HG03558 (cell line): ENCODE measurements around the gene OSCAR.

Experiments
- ATAC-seq: cut with Tn5 transposase; IDR thresholded peaks from one replicate; pipeline ENCODE4 v1.9.1; 2021; ENCODE audit warnings: moderate number of reproducible peaks; ENCODE audit not compliant: unreplicated experiment; ENCODE audit errors: extremely low read depth

OSCAR gene, protein sequence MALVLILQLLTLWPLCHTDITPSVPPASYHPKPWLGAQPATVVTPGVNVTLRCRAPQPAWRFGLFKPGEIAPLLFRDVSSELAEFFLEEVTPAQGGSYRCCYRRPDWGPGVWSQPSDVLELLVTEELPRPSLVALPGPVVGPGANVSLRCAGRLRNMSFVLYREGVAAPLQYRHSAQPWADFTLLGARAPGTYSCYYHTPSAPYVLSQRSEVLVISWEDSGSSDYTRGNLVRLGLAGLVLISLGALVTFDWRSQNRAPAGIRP

DNA sequence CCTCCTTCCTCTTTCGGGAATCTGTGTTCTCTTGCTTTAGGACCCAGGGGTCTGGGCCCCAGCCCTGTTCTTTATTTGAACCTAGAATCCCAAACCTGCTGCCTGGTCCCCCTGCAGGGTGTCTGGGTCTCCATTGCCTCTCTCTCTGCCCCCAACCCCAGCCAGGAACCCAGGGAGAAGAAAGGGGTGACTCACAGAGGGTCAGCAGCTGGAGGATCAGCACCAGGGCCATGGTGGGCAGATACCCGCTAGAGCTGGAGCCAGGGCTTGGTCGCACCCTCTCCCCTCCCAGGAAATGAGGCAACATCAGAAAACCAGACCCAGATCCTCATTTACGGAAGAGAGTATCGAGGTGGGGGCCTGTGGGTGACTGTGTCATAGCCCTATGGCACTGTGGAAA, at the start of gene OSCAR:
Gene OSCAR (minus strand): TSS at position 243 of the 400 bp plus-strand sequence. CDS start 11 bp downstream, at position 232.
- no peak for ATAC-seq

DNA sequence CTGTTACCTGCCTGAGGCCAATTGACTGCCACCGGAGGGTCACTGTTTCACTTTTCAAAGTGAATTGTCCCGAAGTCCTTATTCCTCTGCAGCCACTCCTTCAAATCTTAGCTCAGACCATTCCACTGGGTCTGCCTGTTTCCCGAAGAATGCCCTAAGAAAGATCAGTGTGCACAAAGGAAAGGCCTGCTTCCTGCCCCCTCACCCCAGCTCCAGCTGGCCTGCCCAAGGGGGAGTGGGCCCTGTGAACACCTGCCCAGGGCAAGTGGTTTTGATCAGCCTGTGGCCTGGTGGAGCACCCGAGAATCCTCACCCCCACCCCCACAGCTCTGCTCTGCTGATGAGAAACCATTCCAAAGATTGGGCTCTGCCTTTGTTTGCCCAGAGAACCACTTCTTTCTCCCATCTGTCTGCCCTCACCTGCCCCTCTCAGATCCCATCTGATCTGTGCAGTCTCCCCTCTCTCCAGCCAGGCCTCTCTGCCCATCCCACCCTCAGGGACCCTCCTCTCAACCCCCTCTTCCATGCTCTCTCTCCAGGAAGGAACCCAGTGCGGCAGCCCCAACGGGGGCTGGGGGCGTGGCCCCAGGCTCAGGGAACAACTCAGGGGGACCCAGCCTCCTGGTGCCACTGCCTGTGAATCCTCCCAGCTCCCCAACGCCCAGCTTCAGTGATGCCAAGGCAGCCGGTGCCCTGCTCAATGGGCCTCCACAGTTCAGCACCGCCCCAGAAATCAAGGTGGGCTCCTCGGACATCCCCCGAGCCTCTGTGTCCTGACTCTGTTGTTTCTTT, 48.6 kb upstream of the OSCAR start:
- ATAC-seq, result no peak

DNA sequence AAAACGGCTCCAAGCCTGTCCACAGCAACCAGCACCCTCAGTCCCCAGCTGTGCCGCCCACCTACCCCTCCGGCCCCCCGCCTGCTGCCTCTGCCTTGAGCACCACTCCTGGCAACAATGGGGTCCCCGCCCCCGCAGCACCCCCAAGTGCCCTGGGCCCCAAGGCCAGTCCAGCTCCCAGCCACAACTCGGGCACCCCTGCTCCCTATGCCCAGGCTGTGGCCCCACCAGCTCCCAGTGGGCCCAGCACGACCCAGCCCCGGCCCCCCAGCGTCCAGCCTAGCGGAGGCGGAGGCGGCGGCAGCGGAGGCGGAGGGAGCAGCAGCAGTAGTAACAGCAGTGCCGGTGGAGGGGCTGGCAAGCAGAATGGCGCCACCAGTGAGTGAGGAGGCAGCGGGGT, 47.6 kb upstream of the OSCAR start:
- no peak for ATAC-seq

DNA sequence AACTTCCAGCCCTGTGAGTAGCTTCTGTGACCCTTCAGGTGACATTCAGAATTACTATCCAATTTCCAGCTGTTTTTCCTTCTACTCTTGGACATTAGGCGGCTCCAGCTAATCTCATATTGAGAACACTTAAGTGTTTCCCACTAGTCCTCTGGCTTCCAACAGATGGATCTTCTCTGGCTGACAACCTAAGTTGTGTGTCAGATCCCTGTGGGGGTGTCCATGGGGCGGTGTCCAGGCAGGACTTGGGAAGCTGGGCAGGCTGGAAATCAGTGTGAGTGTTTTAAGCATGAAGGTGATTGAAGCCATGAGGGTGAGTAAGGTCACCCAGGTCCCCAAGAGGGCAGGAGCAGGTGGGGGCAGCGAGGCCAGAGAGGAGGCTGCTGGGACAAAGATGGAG, 47.1 kb upstream of the OSCAR start:
- ATAC-seq, result no peak

DNA sequence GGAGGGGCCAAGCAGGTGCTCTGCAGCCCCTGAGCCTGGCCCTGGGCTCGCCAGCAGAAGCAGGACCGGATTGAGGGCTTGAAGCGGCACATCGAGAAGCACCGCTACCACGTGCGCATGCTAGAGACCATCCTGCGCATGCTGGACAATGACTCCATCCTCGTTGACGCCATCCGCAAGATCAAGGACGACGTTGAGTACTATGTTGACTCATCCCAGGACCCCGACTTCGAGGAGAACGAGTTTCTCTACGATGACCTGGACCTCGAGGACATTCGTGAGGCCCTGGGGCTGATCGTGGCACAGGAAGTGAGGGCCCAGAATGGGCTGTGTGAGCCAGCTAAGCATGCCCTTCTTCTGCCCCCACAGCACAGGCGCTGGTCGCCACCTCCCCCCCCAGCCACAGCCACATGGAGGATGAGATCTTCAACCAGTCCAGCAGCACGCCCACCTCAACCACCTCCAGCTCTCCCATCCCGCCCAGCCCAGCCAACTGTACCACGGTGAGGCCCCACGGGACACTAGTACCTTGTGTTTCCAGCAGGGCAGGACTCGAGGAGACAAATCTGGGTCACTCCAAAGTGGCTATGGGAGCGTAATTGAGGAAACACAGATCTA, 45.0 kb upstream of the OSCAR start:
- no peak for ATAC-seq

DNA sequence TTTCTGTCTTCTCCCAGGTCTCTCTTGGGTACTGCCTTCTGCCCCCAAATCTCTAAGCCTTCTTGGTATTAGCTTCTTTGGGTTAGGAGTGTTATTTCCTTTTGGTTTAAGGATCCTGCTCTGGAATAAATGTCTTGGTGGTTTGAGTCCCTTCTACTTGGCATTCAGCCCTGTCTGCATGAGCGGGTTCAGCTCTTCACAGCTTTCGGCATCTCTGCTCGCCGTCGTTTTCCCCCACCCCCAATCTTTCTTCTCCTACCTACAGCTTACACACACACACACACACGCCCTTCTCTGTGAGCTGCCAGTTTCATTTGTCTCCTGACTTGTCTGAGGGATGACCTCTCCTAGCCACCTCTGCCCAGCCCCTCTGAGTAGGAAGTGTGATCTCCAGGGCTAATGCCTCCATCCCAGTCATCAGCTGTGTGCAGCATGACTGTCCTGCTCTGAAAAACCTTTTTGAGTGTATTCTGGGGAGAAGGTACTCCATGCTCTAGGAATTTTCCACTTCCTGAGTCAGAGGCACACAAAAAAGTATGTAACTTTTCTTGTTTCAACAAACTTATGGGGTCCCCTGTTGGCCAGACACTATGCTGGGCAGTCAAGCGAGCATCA, 41.7 kb upstream of the OSCAR start:
- no peak for ATAC-seq

DNA sequence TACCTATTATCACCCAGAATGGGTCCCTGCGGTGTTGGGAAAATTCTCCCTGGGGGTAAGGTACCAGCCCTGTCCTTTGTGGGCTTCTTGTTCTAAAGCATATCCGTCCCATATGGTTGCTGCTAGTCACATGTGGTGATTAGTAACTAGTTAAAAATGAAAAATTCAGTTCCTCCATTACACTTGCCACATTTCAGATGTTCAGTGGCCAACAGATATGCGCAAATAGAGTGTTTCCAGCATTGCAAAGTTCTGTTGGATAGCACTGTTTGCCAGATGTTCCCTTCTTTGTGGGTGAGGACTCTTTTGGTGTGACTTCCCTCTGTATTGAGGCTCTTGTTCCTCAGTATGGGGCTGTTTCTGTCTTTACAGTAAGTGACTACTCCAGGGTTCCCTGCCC, 40.8 kb upstream of the OSCAR start:
- no peak for ATAC-seq

DNA sequence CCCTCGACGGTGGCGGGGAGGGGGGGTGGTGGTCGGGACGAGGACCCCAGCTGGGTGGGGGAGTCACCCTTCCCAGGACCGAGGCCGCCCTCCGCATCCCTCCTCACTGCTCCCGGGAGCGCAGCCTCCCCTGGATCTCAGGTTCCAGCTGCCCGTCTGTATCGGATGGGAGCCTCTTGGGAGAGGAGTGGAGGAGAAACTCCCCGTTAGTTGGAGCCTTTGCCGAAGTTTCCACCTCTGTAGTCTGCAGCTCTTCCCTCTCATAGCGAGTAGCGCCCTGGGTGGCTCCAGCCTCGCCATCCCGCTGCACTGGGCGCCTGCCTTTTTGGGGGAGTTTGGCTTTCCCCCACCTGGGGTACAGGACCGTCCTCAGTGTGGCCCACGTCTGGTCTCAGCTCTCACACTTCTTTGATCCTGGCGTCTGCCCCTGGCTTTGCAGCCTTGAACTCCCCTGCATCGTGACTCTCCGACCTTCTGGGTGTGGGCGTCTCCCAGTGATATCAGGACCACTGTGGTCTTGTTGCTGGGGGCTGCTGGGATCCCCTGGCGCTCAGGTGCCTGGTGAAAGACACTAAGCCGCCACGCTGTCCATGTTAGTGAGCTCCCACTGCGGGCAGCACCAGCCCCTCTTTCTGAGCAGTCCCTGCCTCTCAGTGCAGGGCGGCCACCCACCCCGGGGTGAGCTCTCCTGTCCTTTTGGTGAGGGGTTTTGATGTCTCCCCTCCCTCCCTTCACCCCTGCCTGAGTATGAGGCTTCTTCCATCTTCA, 38.1 kb upstream of the OSCAR start:
- ATAC-seq, result no peak

DNA sequence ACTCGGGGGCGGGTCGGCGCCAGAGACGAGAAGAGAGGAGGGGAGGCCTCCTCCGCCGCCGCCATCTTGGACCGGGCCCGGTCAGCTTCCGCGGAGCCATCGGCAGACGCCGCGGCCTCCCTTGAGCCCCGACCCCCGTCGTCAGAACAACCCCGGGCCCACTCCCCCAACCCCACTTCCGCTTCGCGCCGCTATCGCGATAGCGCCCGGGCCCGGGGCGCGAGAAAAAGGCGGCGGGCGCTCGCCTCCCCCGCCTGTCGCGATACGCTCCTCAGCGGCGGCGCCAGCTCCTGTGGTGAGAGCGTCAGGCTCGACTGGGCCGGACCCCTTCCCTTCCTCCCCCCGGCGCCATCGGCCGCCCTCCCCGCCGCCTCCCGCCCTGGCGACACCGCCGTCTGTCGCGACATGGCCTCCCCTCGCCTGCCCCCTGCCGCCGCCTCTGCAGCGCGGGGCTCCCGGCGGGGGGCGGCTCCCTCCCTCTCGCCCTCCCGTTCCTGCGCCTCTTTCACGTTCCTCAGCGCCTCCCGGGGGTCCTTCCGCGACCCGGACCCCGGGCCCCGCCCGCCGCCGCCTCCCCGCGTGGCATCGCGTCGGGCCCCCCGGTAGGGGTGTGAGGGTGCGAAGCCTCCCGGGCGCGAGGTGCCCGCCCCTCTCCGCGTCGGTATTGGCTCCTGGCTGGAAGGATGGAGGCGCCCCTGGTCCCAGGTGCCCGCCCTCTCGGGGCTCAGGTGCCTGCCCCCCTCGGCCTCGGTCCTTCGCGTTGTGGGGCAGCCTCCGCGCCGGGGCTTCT, 37.3 kb upstream of the OSCAR start, which contains the start of gene CNOT3:
Gene CNOT3 (plus strand): TSS at position 64 of the 790 bp plus-strand sequence. CDS start 5,217 bp downstream, outside the sequence.
- no peak for ATAC-seq

DNA sequence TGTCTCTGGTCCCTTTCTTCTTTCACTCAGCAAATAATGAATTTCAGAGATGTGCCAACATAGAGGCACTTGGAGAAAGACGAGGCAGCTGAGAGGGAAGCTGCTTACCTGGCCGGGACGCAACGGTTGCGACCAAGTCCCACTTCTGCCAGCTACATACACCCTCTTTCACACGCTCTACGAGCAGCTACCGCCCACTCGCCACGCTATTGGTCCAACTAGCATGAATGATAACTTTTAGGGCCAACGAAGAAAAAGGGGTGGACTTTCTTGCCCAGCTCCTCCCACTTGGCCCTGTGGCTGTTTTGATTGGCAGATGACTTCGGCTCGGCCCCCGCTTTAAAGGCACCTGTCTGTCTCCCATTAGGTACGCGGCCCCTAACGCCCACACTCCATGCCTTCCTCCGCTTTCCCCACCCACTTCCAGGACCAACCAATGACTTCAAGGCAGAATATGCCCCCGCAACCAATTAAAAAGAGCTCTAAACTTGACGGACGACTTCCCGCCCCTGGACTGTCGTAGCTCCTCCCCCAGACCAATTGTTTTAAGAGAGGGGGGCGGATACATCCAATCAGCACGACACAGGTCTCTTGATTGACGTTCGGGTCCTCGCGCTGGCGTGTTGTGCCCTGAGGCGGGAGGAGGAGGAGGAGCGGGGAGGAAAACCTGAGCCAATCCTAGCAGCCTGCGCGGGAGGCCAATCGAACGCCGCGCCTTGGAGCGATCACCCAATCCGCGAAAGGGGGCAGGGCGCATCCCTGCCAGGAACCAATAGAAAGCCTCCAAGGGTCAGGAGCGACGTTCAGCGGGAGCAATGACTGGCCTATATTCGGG, 36.5 kb upstream of the OSCAR start:
- ATAC-seq, result peak; percentile 64

DNA sequence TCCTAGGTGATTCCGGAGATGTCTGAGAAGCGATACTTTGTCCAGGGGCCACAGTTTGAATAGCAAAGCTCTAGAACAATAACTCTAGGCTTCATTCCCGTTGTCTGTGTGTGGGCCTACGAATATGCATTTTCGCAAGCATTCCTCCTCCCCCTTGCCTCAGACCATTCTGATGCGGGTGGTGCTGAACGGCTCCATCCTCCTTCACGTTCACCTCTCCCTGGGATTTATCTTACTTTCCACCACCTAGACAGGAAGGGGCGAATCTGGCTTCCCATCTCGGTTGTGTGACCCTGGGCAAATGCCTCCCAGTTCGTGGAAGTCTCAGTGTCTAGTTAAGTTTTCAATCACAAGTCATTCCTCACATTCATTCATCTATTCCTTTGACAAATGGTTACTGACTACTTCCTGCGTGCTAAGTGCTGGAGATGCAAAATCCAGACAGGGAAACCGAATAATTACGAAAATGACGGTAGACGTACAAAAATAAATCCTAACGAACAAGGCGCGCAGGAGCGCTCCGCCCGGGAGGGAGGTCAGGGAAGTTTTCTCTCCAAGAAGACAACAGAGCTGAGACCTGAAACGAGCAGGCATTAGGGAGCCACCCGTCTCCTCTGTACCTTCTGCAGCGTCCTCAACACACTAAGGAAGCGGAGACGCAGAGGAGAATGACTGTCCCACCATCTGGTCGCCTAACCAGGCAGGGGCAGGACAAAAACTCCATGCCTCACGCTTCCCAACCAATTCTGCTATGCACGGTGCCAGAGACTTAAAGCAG, 35.7 kb upstream of the OSCAR start:
- no peak for ATAC-seq

DNA sequence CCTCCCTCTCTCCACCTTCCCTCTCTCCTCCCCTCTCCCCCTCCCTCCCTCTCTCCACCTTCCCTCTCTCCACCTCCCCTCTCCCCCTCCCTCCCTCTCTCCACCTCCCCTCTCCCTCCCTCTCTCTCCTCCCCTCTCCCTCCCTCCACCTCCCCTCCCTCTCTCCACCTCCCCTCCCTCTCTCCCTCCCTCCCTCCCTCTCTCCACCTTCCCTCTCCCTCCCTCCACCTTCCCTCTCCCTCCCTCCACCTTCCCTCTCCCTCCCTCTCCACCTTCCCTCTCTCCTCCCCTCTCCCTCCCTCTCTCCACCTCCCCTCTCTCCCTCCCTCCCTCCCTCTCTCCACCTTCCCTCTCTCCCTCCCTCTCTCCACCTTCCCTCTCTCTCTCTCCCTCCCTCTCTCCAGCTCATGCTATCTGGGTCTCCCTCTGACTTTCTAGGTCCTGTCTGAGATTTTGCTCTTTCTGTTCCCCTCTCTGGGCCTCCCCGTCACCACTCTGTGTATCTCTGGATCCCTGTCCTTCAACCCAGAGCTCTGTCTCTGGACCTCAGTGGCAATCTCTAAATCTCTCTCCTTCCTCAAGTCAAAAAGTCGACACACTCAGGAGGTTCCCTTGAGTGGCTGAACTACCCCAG, 33.5 kb upstream of the OSCAR start:
- no peak for ATAC-seq

DNA sequence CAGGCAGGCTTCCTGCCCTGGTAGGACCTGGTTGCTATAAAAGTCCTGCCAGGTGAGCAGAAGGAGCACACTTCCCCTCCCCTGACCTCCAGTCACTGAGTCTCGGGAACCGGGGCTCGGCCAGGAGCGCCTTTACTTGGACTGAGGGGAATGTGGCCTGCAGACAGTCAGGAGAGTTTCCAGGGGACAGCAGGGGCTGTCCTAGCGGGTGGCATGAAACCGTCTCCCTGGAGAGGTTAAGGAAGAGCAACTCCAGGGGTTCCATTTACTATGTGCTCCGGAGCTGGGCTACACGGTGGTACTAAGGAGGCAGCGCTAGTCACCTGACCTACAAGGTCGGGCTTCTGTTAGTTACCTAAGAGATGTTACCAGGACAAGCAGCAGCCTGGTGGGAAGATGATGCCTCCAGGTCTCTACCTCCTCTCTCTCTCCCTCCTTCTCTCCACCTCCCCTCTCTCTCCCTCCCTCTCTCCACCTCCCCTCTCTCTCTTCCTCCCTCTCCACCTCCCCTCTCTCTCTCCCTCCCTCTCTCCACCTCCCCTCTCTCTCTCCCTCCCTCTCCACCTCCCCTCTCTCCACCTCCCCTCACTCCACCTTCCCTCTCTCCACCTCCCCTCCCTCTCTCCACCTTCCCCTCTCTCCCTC, 32.8 kb upstream of the OSCAR start:
- ATAC-seq, result no peak

DNA sequence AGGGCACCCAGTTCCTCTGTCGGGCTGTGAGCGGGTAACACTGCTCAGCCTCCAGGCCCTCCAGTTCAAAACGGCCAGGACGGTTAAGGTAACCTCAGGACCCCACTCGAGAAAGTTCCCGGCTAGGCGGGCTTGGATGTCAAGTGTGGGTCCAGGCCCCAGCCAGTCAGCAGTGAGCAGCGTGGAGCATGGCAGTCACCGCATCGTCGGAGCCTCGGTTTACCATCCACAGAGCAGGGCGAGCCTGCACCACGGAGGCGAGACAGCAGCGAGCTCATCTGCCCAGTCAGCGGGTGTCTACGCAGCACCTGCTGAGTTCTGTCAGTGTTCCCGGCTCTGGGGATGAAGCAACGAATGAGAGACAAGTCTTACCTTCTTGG, 29.0 kb upstream of the OSCAR start:
- no peak for ATAC-seq

DNA sequence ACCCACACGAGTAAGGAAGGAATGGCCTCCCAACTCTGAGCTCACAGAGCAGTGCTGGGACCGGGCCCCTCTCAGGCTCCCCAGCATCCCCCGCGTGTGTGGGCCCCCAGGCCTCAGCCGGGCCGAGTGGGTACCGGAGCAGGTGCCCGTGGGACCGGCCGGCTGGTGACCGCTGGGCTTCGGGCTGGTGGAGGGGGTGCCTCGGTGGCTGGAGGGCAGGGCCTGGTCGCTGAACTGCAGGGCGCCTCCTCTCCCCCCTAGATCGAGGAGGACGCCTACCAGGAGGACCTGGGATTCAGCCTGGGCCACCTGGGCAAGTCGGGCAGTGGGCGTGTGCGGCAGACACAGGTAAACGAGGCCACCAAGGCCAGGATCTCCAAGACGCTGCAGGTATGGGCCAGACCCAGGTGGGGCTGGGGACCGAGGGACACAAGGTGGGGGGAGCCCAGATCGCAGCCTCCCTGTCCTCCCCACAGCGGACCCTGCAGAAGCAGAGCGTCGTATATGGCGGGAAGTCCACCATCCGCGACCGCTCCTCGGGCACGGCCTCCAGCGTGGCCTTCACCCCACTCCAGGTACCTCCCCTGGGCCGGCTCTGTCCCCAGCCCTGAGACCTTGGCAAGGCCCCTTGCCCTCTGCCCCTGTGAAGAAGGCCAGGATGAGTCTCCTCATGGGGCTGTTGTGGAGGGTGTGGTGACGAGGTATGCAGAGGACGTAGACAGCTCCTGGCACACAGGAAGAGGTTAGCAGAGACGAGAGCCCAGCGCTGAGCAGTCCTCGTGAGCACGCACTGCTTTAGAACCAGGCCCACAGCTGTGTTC, 28.4 kb upstream of the OSCAR start:
- no peak for ATAC-seq

DNA sequence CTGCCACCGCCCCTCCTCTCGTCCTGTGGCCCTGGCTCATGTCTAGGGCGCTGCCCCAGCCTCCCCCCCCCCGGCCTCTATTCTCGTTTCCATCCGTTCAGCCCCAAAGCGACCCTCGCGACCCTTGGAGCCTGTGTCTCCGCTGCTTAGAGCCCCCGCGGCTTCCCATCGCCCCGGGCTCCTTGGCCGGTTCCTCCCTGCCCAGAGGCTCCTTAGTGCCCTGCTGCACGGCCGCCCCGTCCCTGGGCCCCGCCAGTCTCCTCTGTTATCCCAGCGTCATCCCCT, 27.8 kb upstream of the OSCAR start:
- ATAC-seq, result no peak
